HG03460 (cell line): Measurements from ENCODE around the gene RSPO4.
"Not testable (repeated sequence)": the region's sequence is repeated elsewhere in the genome, so short reads cannot be mapped to it uniquely, and the experiment has no call there.

Source experiments
- ATAC-seq: cut with Tn5 transposase; IDR thresholded peaks from one replicate; pipeline ENCODE4 v1.9.1; 2021; ENCODE audit not compliant: unreplicated experiment

Gene RSPO4

GRCh38 chr20:1001911-1002681 lies at the start of gene RSPO4:
TSS of gene RSPO4 (minus strand) at chr20:1002311. CDS start at chr20:1002164, 147 bp downstream.
- no peak for ATAC-seq

GRCh38 chr20:1050440-1050839 lies 48.3 kb upstream of the RSPO4 start:
- ATAC-seq = no peak

GRCh38 chr20:1045860-1046418 lies 43.8 kb upstream of the RSPO4 start:
- ATAC-seq = no peak

GRCh38 chr20:1041845-1042390 lies 39.8 kb upstream of the RSPO4 start:
- ATAC-seq = no peak

- ATAC-seq = no peak
These were observed 36.1 kb upstream of the RSPO4 start for GRCh38 chr20:1038205-1038604.

GRCh38 chr20:1037039-1037438 lies 34.9 kb upstream of the RSPO4 start:
- ATAC-seq = no peak

- no peak for ATAC-seq
These were observed 33.4 kb upstream of the RSPO4 start for GRCh38 chr20:1035466-1035865.

GRCh38 chr20:1034415-1034789 lies 32.3 kb upstream of the RSPO4 start:
- no peak for ATAC-seq

GRCh38 chr20:1033751-1034414 lies 31.8 kb upstream of the RSPO4 start:
- ATAC-seq = no peak

GRCh38 chr20:1029980-1030379 lies 27.9 kb upstream of the RSPO4 start:
- no peak for ATAC-seq

- ATAC-seq = not testable (repeated sequence)
These were observed 24.1 kb upstream of the RSPO4 start for GRCh38 chr20:1026214-1026613.

- ATAC-seq = no peak
These were observed 20.8 kb upstream of the RSPO4 start for GRCh38 chr20:1022871-1023270.

- ATAC-seq = no peak
These were observed 18.5 kb upstream of the RSPO4 start for GRCh38 chr20:1020614-1021013.

- no peak for ATAC-seq
These were observed 17.2 kb upstream of the RSPO4 start for GRCh38 chr20:1019344-1019743.

- no peak for ATAC-seq
These were observed 15.6 kb upstream of the RSPO4 start for GRCh38 chr20:1017677-1018076.

GRCh38 chr20:1015181-1015580 lies 13.1 kb upstream of the RSPO4 start:
- no peak for ATAC-seq

GRCh38 chr20:1014471-1014870 lies 12.4 kb upstream of the RSPO4 start:
- no peak for ATAC-seq

- no peak for ATAC-seq
These were observed 11.6 kb upstream of the RSPO4 start for GRCh38 chr20:1013566-1014340.

- ATAC-seq = no peak
These were observed 10.5 kb upstream of the RSPO4 start for GRCh38 chr20:1012359-1013168.

- ATAC-seq = no peak
These were observed 8.5 kb upstream of the RSPO4 start for GRCh38 chr20:1010659-1011058.
